HepG2 (cell line): ENCODE results near the gene SLC39A3. TPM values are rescaled to one million over a fixed set of nuclear protein-coding genes. Genes with fewer than 3 reads are reported as not detected.

Experiments used
- DNMT3B ChIP-seq: conservative IDR thresholded peaks from 2 replicates; pipeline ENCODE4 v1.6.1; 2016; ENCODE audit warnings: missing biosample characterization, control low read depth
- FOXJ3 ChIP-seq: sonication (generic); formaldehyde crosslinking; IDR thresholded peaks from 2 replicates; pipeline ENCODE4 v1.4.0; 2020; ENCODE audit warnings: missing genetic modification reagents, mild to moderate bottlenecking, borderline replicate concordance
- HNF4A ChIP-seq: sonication (generic); formaldehyde crosslinking; IDR thresholded peaks from 2 replicates; pipeline ENCODE4 v1.4.0; 2020; ENCODE audit warnings: missing genetic modification reagents
- NR2F6 ChIP-seq, 2 experiments: IDR thresholded peaks; 2 replicates each; pipeline ENCODE4 v1.6.1; 2016; ENCODE audit warnings: antibody characterized with exemption in 1 of 2, mild to moderate bottlenecking in 1 of 2
- PAXIP1 ChIP-seq: sonication (generic); formaldehyde crosslinking; conservative IDR thresholded peaks from 2 replicates; pipeline ENCODE4 v1.4.0; 2020; ENCODE audit warnings: mild to moderate bottlenecking, missing genetic modification reagents, moderate library complexity
- RARA ChIP-seq: IDR thresholded peaks from 2 replicates; pipeline ENCODE4 v1.6.1; 2016; ENCODE audit warnings: missing genetic modification reagents, missing compliant biosample characterization
- RERE ChIP-seq: IDR thresholded peaks from 2 replicates; pipeline ENCODE4 v1.6.1; 2016; ENCODE audit warnings: low read depth, missing genetic modification reagents, missing compliant biosample characterization
- SRF ChIP-seq: IDR thresholded peaks from 2 replicates; pipeline ENCODE4 v1.6.1; 2011; ENCODE audit warnings: mild to moderate bottlenecking, low read depth, low read length, moderate library complexity
- TFE3 ChIP-seq: IDR thresholded peaks from 2 replicates; pipeline ENCODE4 v1.6.1; 2016
- TOE1 ChIP-seq: sonication (generic); formaldehyde crosslinking; IDR thresholded peaks from 2 replicates; pipeline ENCODE4 v1.4.0; 2020; ENCODE audit warnings: mild to moderate bottlenecking, missing genetic modification reagents
- ZNF121 ChIP-seq: sonication (generic); formaldehyde crosslinking; IDR thresholded peaks from 2 replicates; pipeline ENCODE4 v1.5.0; 2020; ENCODE audit warnings: mild to moderate bottlenecking, missing genetic modification reagents
- ZNF263 ChIP-seq: sonication (generic); formaldehyde crosslinking; IDR thresholded peaks from 2 replicates; pipeline ENCODE4 v1.4.0; 2020; ENCODE audit warnings: missing genetic modification reagents
- ZNF276 ChIP-seq: sonication (generic); formaldehyde crosslinking; IDR thresholded peaks from 2 replicates; pipeline ENCODE4 v1.4.0; 2020; ENCODE audit warnings: mild to moderate bottlenecking, low read depth, missing genetic modification reagents
- ZNF510 ChIP-seq: sonication (generic); formaldehyde crosslinking; IDR thresholded peaks from 2 replicates; pipeline ENCODE4 v1.4.0; 2020; ENCODE audit warnings: low read depth, mild to moderate bottlenecking, missing genetic modification reagents
- ZNF552 ChIP-seq: sonication (generic); formaldehyde crosslinking; IDR thresholded peaks from 2 replicates; pipeline ENCODE4 v1.9.0; 2022; ENCODE audit warnings: missing genetic modification reagents, mild to moderate bottlenecking, borderline replicate concordance
- ZNF740 ChIP-seq: sonication (generic); formaldehyde crosslinking; IDR thresholded peaks from 2 replicates; pipeline ENCODE4 v1.4.0; 2020; ENCODE audit warnings: missing genetic modification reagents
- polyA plus RNA-seq, 8 experiments: library from polyadenylated mRNA; depleted of rRNA in 3 of 8; stranded (reverse) in 7 of 8; unstranded in 1 of 8; fragments of >200 nt; fragmentation: Illumina TruSeq in 4 of 8; extraction: Trizol in 4 of 8; gene quantifications; 2 replicates each; pipeline versions ENCODE4 v1.2.1 to v1.2.3, GENCODE V29; 2011 to 2016; ENCODE audit warnings: low read depth in 4 of 8, missing spikeins in 1 of 8, mixed read lengths in 1 of 8; ENCODE audit not compliant: insufficient read depth in 1 of 8
- total RNA-seq, 5 experiments: library from RNA; depleted of rRNA; stranded (reverse); fragments of >200 nt; fragmentation: Illumina TruSeq; extraction: Trizol; gene quantifications; 2 replicates each; pipeline ENCODE4 v1.2.3, GENCODE V29; 2016; ENCODE audit warnings: low read depth in 1 of 5

Gene SLC39A3
- total and polyA plus RNA-seq, 2 of the 13 experiments (the other 11 are each of a cell fraction or from before 2014, with no cell fraction given) = 33.6 to 41.6 TPM

GRCh38 chr19:2744113-2744512 is 4.3 kb upstream of the SLC39A3 start (continued):
- no peak for TF ChIP-seq RERE (CRISPR knock-in tag)
- TF ChIP-seq ZNF263 (CRISPR knock-in tag) = peak; percentile 81
- TF ChIP-seq FOXJ3 (CRISPR knock-in tag) = no peak
- no peak for TF ChIP-seq NR2F6 (IDR thresholded peaks at IDR 0.05)
- 0 out of 2 replicates have a peak, but pooled peaks have one; percentile 26 for TF ChIP-seq NR2F6 (CRISPR knock-in tag; IDR thresholded peaks at IDR 0.05)
- TF ChIP-seq ZNF740 (CRISPR knock-in tag) = no peak
- no peak for TF ChIP-seq ZNF552 (CRISPR knock-in tag)
- TF ChIP-seq ZNF121 (CRISPR knock-in tag) = peak; percentile 52; the same call in 1 of the 2 replicates
- no peak for TF ChIP-seq TFE3 (CRISPR knock-in tag)
- TF ChIP-seq RARA = peak; percentile 54
- TF ChIP-seq ZNF510 = no peak
- TF ChIP-seq DNMT3B = no peak
- TF ChIP-seq SRF = no peak
- TF ChIP-seq ZNF276 = no peak
- peak; percentile 37; the same call in 1 of the 2 replicates for TF ChIP-seq HNF4A
- peak; percentile 20; the same call in 1 of the 2 replicates for TF ChIP-seq PAXIP1
- no peak for TF ChIP-seq TOE1 (CRISPR knock-in tag)
